IMR-90 (cell line): ENCODE measurements around the gene GOLGA1. TPM values are rescaled to one million over a fixed set of nuclear protein-coding genes. Genes with fewer than 3 reads are reported as not detected.

ENCODE experiments used
- ATAC-seq: fragments of 200-7000 bp; cut with Tn5 transposase; 2 replicates; pipeline ENCODE4 v1.9.1; 2020; ENCODE audit warnings: low read depth, mild to moderate bottlenecking, moderate library complexity
- BruUV-seq: library from RNA; stranded (reverse); fragments of 400-500 nt; replicated peaks from 2 replicates; lab custom pipeline; 2021; lab: Mats Ljungman, UMichigan
- CTCF ChIA-PET: fragments of 300-600 bp; formaldehyde crosslinking; extraction: SDS; loops from one replicate; lab custom pipeline; 2021; ENCODE audit warnings: antibody characterized with exemption; lab: Yijun Ruan, JAX
- POLR2A ChIA-PET: fragments of 300-600 bp; sonication (Branson Sonifier 250); formaldehyde crosslinking; loops from one replicate; lab custom pipeline; 2022; ENCODE audit warnings: antibody characterized with exemption; ENCODE audit not compliant: unreplicated experiment; lab: Charles Lee
- DNase-seq: peaks from one replicate; pipeline ENCODE4 v3.0.0; 2013
- H2AFZ ChIP-seq: replicated peaks from 2 replicates; pipeline ENCODE3; 2013; ENCODE audit warnings: low read length, mild to moderate bottlenecking; ENCODE audit not compliant: poor library complexity
- H2AK5ac ChIP-seq: 2 replicates; pipeline ENCODE4 v1.6.1; 2013; ENCODE audit warnings: low read depth, low read length, inconsistent platforms
- H2AK9ac ChIP-seq: replicated peaks from 2 replicates; pipeline ENCODE3; 2013; ENCODE audit warnings: mild to moderate bottlenecking, low read depth, low read length, moderate library complexity; ENCODE audit not compliant: poor library complexity
- H2BK120ac ChIP-seq: 2 replicates; pipeline ENCODE4 v1.6.1; 2013; ENCODE audit warnings: low read depth, low read length, inconsistent platforms
- H2BK15ac ChIP-seq: 3 replicates; pipeline ENCODE4 v1.6.1; 2013; ENCODE audit warnings: low read depth, low read length, inconsistent platforms
- H2BK20ac ChIP-seq: 2 replicates; pipeline ENCODE4 v1.6.1; 2013; ENCODE audit warnings: low read depth, mild to moderate bottlenecking, inconsistent platforms, low read length, moderate library complexity
- H2BK5ac ChIP-seq: 2 replicates; pipeline ENCODE4 v1.6.1; 2013; ENCODE audit warnings: mild to moderate bottlenecking, low read depth, low read length, inconsistent platforms; ENCODE audit not compliant: poor library complexity, severe bottlenecking
- H3K14ac ChIP-seq: replicated peaks from 2 replicates; pipeline ENCODE4 v1.6.1; 2013; ENCODE audit warnings: low read depth, low read length, inconsistent platforms
- H3K18ac ChIP-seq: 2 replicates; pipeline ENCODE4 v1.6.1; 2013; ENCODE audit warnings: low read depth, low read length, control low read depth
- H3K23ac ChIP-seq: 2 replicates; pipeline ENCODE4 v1.6.1; 2013; ENCODE audit warnings: low read depth, low read length, inconsistent platforms
- H3K27ac ChIP-seq: 2 replicates; pipeline ENCODE4 v1.5.1; 2013; ENCODE audit warnings: mild to moderate bottlenecking, control low read depth, low read length; ENCODE audit not compliant: insufficient read depth
- H3K27me3 ChIP-seq: 2 replicates; pipeline ENCODE4 v1.6.1; 2013; ENCODE audit warnings: low read length; ENCODE audit not compliant: control insufficient read depth, insufficient read depth
- H3K36me3 ChIP-seq: 2 replicates; pipeline ENCODE4 v1.6.1; 2013; ENCODE audit warnings: low read length, mixed read lengths; ENCODE audit not compliant: control insufficient read depth, insufficient read depth
- H3K4ac ChIP-seq: 2 replicates; pipeline ENCODE4 v1.6.1; 2013; ENCODE audit warnings: low read depth, low read length, inconsistent platforms
- H3K4me1 ChIP-seq: 2 replicates; pipeline ENCODE4 v1.6.1; 2013; ENCODE audit warnings: low read length, mixed read lengths; ENCODE audit not compliant: control insufficient read depth, insufficient read depth
- H3K4me2 ChIP-seq: 2 replicates; pipeline ENCODE4 v1.6.1; 2013; ENCODE audit warnings: low read depth, mild to moderate bottlenecking, control low read depth, low read length, moderate library complexity
- H3K4me3 ChIP-seq: 2 replicates; pipeline ENCODE4 v1.5.1; 2013; ENCODE audit warnings: low read depth, mild to moderate bottlenecking, control low read depth, low read length, moderate library complexity; ENCODE audit not compliant: insufficient read depth
- H3K56ac ChIP-seq: 2 replicates; pipeline ENCODE4 v1.6.1; 2013; ENCODE audit warnings: low read length, inconsistent platforms; ENCODE audit not compliant: insufficient read depth; ENCODE audit errors: extremely low read depth
- H3K79me1 ChIP-seq, 2 experiments: 2 replicates each; pipeline ENCODE4 v1.6.1; 2013; ENCODE audit warnings: low read length in 2 of 2, inconsistent platforms in 1 of 2, low read depth in 1 of 2
- H3K9ac ChIP-seq: 2 replicates; pipeline ENCODE4 v1.6.1; 2013; ENCODE audit warnings: low read depth, low read length, control low read depth
- H3K9me1 ChIP-seq: 2 replicates; pipeline ENCODE4 v1.6.1; 2013; ENCODE audit warnings: low read length, inconsistent platforms; ENCODE audit not compliant: insufficient read depth
- H3K9me3 ChIP-seq: 2 replicates; pipeline ENCODE4 v1.6.1; 2013; ENCODE audit warnings: low read length; ENCODE audit not compliant: control insufficient read depth, insufficient read depth
- H4K20me1 ChIP-seq: 2 replicates; pipeline ENCODE4 v1.6.1; 2013; ENCODE audit warnings: low read length, inconsistent platforms; ENCODE audit not compliant: insufficient read depth
- H4K5ac ChIP-seq: 2 replicates; pipeline ENCODE4 v1.6.1; 2013; ENCODE audit warnings: mild to moderate bottlenecking, low read depth, low read length, control low read depth
- H4K8ac ChIP-seq, 2 experiments: 2 replicates each; pipeline ENCODE4 v1.6.1; 2013; ENCODE audit warnings: low read depth in 2 of 2, low read length in 2 of 2, control low read depth in 1 of 2, inconsistent platforms in 1 of 2
- H4K91ac ChIP-seq: 2 replicates; pipeline ENCODE4 v1.6.1; 2013; ENCODE audit warnings: low read depth, low read length, inconsistent platforms; ENCODE audit not compliant: insufficient read depth
- CHD1 ChIP-seq: IDR thresholded peaks from 2 replicates; pipeline ENCODE4 v1.6.1; 2012; ENCODE audit warnings: low read depth, low read length, improper control_type of control experiment
- MAZ ChIP-seq: IDR thresholded peaks from 2 replicates; pipeline ENCODE4 v1.6.1; 2012; ENCODE audit warnings: low read depth, mild to moderate bottlenecking, low read length, improper control_type of control experiment, moderate library complexity, borderline replicate concordance
- RCOR1 ChIP-seq: IDR thresholded peaks from 2 replicates; pipeline ENCODE4 v1.6.1; 2012; ENCODE audit warnings: mild to moderate bottlenecking, low read length, improper control_type of control experiment; ENCODE audit not compliant: insufficient replicate concordance
- SMC3 ChIP-seq: fragments of 150-350 bp; IDR thresholded peaks from 2 replicates; pipeline ENCODE4 v1.6.1; 2016; ENCODE audit warnings: low read depth, mild to moderate bottlenecking, antibody characterized with exemption, low read length, moderate library complexity
- USF2 ChIP-seq: fragments of 150-350 bp; IDR thresholded peaks from 2 replicates; pipeline ENCODE4 v1.6.1; 2017; ENCODE audit warnings: mild to moderate bottlenecking, antibody characterized with exemption, low read length, low read depth
- WGBS, 2 experiments: methylation state at CpG; one replicate each; pipeline versions ENCODE4 v1.1.5 to v1.1.7; 2013; ENCODE audit warnings: missing lambda C conversion rate in 2 of 2; ENCODE audit not compliant: insufficient read length in 1 of 2; ENCODE audit errors: extremely low coverage in 2 of 2; 5-methylcytosine and 5-hydroxymethylcytosine counted together
- dilution Hi-C: fragments of 300-500 bp; cut with HindIII; formaldehyde crosslinking; loops from one replicate; pipeline ENCODE4 v1.14.3; 2018; ENCODE audit warnings: low sequenced_read_pairs; ENCODE audit not compliant: unreplicated experiment
- in situ Hi-C: fragments of 300-500 bp; cut with MboI; formaldehyde crosslinking; loops from 3 replicates; pipeline ENCODE4 v1.14.3; 2019; ENCODE audit warnings: low sequenced_read_pairs, inconsistent platforms, mixed read lengths
- intact Hi-C: fragments of 100-400 bp; cut with micrococcal nuclease; formaldehyde crosslinking; loops from 2 replicates; pipeline ENCODE4 v1.10.0; 2022
- polyA plus RNA-seq, 3 experiments: library from polyadenylated mRNA; depleted of rRNA; stranded (reverse); fragments of >200 nt; gene quantifications; 2 replicates each; pipeline ENCODE4 v1.2.3, GENCODE V29; 2012; ENCODE audit warnings: low replicate concordance in 1 of 3
- total RNA-seq: library from RNA; depleted of rRNA; stranded (reverse); fragments of >200 nt; gene quantifications from 2 replicates; pipeline ENCODE4 v1.2.3, GENCODE V29; 2012

GOLGA1 gene
- total and polyA plus RNA-seq, 2 of the 4 experiments (the other 2 are of a cell fraction): 10.6 to 12.7 TPM

- in situ Hi-C loops: loop anchor here (25.0 kb wide), 1 partner anchor 449 kb away; no protein-coding TSS in a partner anchor
- Histone ChIP-seq H3K9me1 (peaks cover 13% of the 10 kb centered on the region), H2AK5ac (no peak overlapping the region), H2BK5ac (no peak overlapping the region), H3K9ac (no peak overlapping the region), H3K36me3 (peaks cover 32% of the 10 kb centered on the region), H3K9me3 (no peaks in the 10 kb centered on the region), H2AK9ac (no peak overlapping the region), H2BK15ac (no peak overlapping the region), H4K91ac (no peak overlapping the region), H3K4me3 (no peak overlapping the region), H3K18ac (no peak overlapping the region), H3K56ac (no peak overlapping the region), H3K4ac (no peak overlapping the region), H4K8ac (no peak overlapping the region), H3K79me1 (0 out of 4 replicates have a peak, but pooled peaks cover 0 to 3% of the 10 kb centered on the region in 2 experiments), H2AFZ (no peak overlapping the region), H3K4me2 (no peak overlapping the region), H3K23ac (no peak overlapping the region), H3K4me1 (no peaks in the 10 kb centered on the region), H2BK20ac (no peak overlapping the region), H2BK120ac (no peak overlapping the region), H4K5ac (no peak overlapping the region), H3K27me3 (no peaks in the 10 kb centered on the region), H4K20me1 (no peaks in the 10 kb centered on the region), H3K14ac (no peak overlapping the region), H3K27ac (no peak overlapping the region)
- no TSS peak for BruUV-seq
- intact Hi-C loops: no loop called here
- dilution Hi-C loops: no loop called here
- no peak for TF ChIP-seq RCOR1
- TF ChIP-seq SMC3: no peak
- no peak for TF ChIP-seq MAZ
- TF ChIP-seq CHD1: no peak
- TF ChIP-seq USF2: no peak
- WGBS, 2 experiments: no CpG with 5 or more reads among the region's 2 CpGs
- DNase-seq: no peak
- no peak for ATAC-seq
- POLR2A ChIA-PET: interaction anchor here (0.5 kb wide), 1 partner anchor 324 kb away, joined by 14 read pairs; no protein-coding TSS in a partner anchor
- CTCF ChIA-PET: no interaction called here
These were observed 27.5 kb downstream of the GOLGA1 start for GRCh38 chr9:124913378-124913777.
